GM12892 (cell line): ENCODE data around the gene MISP.

Source experiments
- DNase-seq: peaks from one replicate; pipeline ENCODE4 v3.0.0; 2011; ENCODE audit not compliant: insufficient read length
- FAIRE-seq: peaks from 2 replicates; lab custom pipeline; 2011; peaks lifted over from hg19 to GRCh38; lab: Jason Lieb, UNC
- POLR2A ChIP-seq: IDR thresholded peaks from 2 replicates; pipeline ENCODE4 v1.6.1; 2011; ENCODE audit warnings: low read depth, low read length, control low read depth
- POLR2AphosphoS5 ChIP-seq: IDR thresholded peaks from 2 replicates; pipeline ENCODE4 v1.6.1; 2011; ENCODE audit warnings: low read depth, low read length, control low read depth
- TAF1 ChIP-seq: IDR thresholded peaks from 2 replicates; pipeline ENCODE4 v1.6.1; 2011; ENCODE audit warnings: low read depth, mild to moderate bottlenecking, control low read depth, low read length, borderline replicate concordance

MISP gene

DNA sequence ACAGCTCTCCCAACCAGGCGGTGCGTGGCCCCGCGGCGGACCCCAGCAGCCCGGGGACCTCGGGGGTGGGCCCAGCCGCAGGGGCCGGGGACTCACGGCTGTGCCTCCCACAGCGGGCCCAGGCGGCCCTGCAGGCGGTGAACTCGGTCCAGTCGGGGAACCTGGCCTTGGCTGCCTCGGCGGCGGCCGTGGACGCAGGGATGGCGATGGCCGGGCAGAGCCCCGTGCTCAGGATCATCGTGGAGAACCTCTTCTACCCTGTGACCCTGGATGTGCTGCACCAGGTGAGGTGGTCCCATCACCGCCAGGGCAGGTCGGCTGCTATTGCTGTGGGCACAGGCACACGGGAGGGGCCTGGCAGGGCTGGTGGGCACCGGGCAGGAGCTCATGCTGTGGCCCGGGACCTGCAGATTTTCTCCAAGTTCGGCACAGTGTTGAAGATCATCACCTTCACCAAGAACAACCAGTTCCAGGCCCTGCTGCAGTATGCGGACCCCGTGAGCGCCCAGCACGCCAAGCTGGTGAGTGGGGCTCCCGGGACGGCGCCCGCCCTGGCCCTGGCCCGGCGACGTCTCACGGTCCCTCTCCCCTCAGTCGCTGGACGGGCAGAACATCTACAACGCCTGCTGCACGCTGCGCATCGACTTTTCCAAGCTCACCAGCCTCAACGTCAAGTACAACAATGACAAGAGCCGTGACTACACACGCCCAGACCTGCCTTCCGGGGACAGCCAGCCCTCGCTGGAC lies 53.7 kb downstream of the MISP start:
- TF ChIP-seq POLR2A = peak; percentile 19; the same call in 1 of the 2 replicates
- no peak for TF ChIP-seq POLR2AphosphoS5
- TF ChIP-seq TAF1 = no peak
- DNase-seq = no peak

DNA sequence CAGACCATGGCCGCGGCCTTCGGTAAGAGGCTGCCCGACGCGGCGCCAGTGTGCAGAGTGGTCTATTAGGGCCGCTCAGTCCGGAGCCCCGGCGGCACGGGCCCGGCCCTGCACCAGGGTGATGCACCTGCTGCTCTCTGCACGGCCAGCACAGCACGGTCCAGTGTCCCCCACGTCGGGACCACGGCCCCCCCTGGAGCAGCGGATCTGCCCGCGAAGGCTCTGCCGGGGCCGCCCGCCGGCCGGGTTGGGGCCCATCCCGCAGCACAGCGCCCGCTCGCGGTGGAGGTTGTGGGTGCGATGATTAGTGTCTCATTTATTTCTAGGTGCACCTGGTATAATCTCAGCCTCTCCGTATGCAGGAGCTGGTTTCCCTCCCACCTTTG lies 54.2 kb downstream of the MISP start:
- FAIRE-seq = no peak
- DNase-seq = no peak

More for the DNA sequence above, 53.7 kb downstream of the MISP start:
- no peak for FAIRE-seq

DNA sequence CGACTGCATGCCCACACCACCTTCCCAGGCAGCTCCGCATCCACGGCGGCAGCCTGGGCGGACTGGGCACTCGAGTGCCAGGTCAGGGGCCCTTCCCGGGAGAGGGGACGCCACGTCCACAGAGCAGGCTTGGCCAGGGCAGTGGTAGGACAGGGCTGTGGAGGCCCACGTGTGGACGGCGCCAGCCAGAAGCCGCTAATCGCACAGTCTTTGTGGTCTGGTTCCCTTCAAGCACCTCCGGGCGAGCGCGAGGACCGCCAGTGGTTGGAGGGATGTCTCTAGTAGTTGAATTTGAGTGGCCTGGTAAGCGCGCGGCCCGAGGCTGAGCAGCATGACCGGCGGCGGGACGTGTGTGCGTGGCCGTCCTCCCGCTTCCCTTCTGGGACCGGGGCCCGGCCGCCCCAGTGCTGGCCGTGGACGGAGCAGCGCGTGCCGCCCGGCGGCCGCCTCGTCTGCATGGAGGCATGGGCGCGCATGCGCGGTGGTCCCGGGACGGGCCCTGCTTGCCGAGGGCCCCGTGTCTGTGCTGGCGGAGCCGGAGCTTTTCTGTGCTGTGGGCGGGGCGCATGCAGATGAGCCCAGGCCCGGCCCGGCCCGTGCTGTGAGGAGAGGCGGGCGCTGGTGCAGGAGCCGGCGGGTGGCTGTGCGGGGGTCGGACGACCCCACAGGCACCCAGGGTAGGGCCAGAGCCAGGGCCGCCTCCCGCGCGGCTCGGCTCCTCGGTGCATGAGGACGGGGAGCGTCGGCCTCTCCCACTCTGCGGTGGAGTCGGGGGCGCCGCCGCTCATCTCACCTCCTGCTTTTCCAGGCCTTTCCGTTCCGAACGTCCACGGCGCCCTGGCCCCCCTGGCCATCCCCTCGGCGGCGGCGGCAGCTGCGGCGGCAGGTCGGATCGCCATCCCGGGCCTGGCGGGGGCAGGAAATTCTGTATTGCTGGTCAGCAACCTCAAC lies 55.0 kb downstream of the MISP start:
- no peak for DNase-seq
- 0 out of 2 replicates have a peak, but pooled peaks have one; percentile 19 for TF ChIP-seq POLR2A
- TF ChIP-seq POLR2AphosphoS5 = peak; percentile 47; the same call in 1 of the 2 replicates
- no peak for TF ChIP-seq TAF1
- FAIRE-seq = no peak

More for the DNA sequence above, 54.2 kb downstream of the MISP start:
- TF ChIP-seq TAF1 (no peak), POLR2AphosphoS5 (no peak), POLR2A (no peak)

DNA sequence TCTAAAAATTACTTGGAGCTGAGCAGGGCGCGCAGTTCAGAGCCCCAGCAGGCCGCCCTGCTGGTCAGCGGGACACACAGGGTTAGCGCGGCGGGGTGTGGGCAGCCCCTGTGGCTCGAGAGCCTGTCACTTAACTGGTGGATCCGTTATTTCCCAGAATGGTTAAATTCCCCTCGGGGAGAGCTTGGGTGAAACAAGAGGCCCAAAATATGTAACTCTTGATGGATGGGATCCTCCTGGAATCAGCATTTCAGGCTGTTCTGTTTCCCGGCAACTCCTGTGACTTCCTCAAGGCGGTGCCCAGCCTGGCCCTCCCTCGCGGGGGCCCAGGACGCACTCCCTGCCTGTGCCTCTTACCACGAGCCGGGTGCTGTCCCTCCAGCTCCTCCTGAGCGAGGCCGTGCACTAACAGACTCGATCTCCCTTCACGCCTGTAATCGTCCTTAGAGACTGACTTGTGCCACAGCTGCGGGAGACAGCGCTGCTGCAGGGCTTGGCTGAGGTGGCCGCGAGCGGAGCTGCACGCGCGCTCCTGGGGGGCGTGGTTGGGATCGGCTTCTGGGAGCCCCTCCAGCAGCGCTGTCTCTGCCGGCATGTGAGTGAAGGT lies 56.0 kb downstream of the MISP start:
- peak; percentile 26 for DNase-seq
- FAIRE-seq = no peak
- TF ChIP-seq POLR2A (0 out of 2 replicates have a peak, but pooled peaks have one; percentile 52), TAF1 (no peak), POLR2AphosphoS5 (peak; percentile 78)

DNA sequence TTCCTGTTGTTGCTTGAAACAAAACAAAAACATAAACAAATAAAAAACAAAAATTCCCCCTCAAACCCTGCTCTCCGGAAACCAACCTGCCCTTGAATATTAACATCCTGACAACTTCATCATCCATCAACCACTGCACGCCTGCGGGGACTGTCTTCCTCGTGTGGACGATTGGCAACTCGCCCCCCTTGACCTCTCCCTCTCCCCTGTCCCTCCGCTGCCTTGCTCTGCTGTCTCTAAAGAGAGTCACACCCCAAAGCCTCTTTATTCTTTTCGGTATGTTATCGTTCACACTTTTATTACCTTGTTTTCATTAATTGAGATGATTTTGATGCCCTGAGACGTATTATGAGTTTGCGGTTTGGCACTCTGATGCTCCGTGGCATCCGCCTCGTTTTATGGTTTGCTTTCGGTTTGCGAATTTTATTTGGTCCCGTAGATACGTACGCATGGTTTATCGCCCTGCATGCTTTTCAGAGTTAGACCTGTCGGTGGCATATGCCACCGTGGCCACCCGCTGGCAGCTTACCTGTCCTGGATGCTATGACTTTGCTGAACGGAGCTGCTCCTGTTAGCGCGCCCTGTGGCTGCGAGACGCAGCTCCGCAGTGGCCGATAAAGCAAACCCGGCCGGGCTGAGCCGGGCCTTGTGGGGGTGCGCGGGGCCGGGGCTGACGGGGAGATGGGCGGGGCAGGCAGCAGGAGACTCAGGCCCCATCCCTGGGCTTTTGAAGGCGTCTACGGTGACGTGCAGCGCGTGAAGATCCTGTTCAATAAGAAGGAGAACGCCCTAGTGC lies 56.9 kb downstream of the MISP start:
- DNase-seq (peak; percentile 25), FAIRE-seq (no peak)
- TF ChIP-seq POLR2A = 0 out of 2 replicates have a peak, but pooled peaks have one; percentile 48
- peak; percentile 54 for TF ChIP-seq POLR2AphosphoS5
- TF ChIP-seq TAF1 = no peak

DNA sequence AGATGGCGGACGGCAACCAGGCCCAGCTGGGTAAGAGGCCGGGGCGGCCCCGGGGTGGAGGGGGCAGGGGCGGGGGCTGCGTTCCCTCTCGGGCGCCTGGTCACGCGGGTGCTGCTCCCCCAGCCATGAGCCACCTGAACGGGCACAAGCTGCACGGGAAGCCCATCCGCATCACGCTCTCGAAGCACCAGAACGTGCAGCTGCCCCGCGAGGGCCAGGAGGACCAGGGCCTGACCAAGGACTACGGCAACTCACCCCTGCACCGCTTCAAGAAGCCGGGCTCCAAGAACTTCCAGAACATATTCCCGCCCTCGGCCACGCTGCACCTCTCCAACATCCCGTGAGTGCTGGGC lies 57.5 kb downstream of the MISP start:
- FAIRE-seq (no peak), DNase-seq (peak; percentile 29)
- TF ChIP-seq POLR2A = peak; percentile 60; the same call in 1 of the 2 replicates
- TF ChIP-seq POLR2AphosphoS5 = peak; percentile 49; the same call in 1 of the 2 replicates
- TF ChIP-seq TAF1 = no peak

GRCh38 chr19:810077-810855 lies 59.4 kb downstream of the MISP start:
- DNase-seq (no peak), FAIRE-seq (no peak)
- TF ChIP-seq TAF1 = no peak
- TF ChIP-seq POLR2A = no peak; the same call in 1 of the 2 replicates
- TF ChIP-seq POLR2AphosphoS5 = no peak; the same call in 1 of the 2 replicates

DNA sequence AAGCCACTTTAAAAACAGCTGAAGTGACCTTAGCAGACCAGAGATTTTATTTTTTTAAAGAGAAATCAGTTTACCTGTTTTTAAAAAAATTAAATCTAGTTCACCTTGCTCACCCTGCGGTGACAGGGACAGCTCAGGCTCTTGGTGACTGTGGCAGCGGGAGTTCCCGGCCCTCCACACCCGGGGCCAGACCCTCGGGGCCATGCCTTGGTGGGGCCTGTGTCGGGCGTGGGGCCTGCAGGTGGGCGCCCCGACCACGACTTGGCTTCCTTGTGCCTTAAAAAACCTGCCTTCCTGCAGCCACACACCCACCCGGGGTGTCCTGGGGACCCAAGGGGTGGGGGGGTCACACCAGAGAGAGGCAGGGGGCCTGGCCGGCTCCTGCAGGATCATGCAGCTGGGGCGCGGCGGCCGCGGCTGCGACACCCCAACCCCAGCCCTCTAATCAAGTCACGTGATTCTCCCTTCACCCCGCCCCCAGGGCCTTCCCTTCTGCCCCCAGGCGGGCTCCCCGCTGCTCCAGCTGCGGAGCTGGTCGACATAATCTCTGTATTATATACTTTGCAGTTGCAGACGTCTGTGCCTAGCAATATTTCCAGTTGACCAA lies 60.1 kb downstream of the MISP start:
- no peak for FAIRE-seq
- DNase-seq = no peak
- TF ChIP-seq TAF1 (no peak), POLR2A (0 out of 2 replicates have a peak, but pooled peaks have one; percentile 26), POLR2AphosphoS5 (no peak; the same call in 1 of the 2 replicates)

DNA sequence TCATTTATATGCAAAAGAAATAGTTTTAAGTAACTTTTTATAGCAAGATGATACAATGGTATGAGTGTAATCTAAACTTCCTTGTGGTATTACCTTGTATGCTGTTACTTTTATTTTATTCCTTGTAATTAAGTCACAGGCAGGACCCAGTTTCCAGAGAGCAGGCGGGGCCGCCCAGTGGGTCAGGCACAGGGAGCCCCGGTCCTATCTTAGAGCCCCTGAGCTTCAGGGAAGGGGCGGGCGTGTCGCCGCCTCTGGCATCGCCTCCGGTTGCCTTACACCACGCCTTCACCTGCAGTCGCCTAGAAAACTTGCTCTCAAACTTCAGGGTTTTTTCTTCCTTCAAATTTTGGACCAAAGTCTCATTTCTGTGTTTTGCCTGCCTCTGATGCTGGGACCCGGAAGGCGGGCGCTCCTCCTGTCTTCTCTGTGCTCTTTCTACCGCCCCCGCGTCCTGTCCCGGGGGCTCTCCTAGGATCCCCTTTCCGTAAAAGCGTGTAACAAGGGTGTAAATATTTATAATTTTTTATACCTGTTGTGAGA lies 60.7 kb downstream of the MISP start:
- TF ChIP-seq POLR2A = peak; percentile 12; the same call in 1 of the 2 replicates
- no peak for TF ChIP-seq POLR2AphosphoS5
- no peak for TF ChIP-seq TAF1
- FAIRE-seq (no peak), DNase-seq (no peak)
